ENCODE measurements around the gene FARS2. TPM values are rescaled to one million over a fixed set of nuclear protein-coding genes. Genes with fewer than 3 reads are reported as not detected.

FARS2 gene
- total and polyA plus RNA-seq, 2 donors (not counting 1 experiment from before 2014, with no cell fraction given): 11.0 to 18.5 TPM

DNA sequence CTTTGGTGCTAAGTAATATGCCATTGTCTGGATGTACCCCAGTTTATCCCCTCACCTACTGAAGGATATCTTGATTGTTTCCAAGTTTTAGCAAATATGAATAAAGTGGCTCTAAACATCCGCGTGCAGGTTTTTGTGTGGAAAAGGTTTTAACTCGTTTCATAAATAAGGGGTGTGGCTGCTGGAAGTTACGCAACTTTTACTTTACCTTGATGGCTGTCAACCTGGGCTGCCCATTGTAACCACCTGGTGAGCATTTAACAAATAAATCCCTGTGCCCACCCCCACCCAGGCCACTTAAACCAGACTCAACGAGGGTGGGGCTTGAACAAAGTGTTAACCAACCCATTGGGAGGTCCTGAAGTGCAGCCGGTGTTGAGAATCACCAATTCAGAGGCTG is 557.6 kb downstream of the FARS2 start:
- Histone ChIP-seq H3K27ac (ENCODE audit: insufficient read depth, low read length) (no peak overlapping the region), H3K4me1 (ENCODE audit: control insufficient read depth, extremely low read depth, insufficient read depth, low read length) (no peaks in the 10 kb centered on the region), H3K4me3 (replicated peaks in 1 of 4; ENCODE audit: control extremely low read depth in 1 of 4, insufficient read depth in 1 of 4, low read depth in 3 of 4, low read length in 4 of 4) (no peak overlapping the region), H3K27me3 (ENCODE audit: control insufficient read depth, insufficient read depth, low read length) (no peaks in the 10 kb centered on the region), H2AFZ (ENCODE audit: low read length) (no peak overlapping the region), H3K9me3 (ENCODE audit: control insufficient read depth, insufficient read depth, low read depth, low read length) (no peaks in the 10 kb centered on the region), H3K9ac (ENCODE audit: insufficient read depth, low read length) (no peak overlapping the region), H3K4me2 (ENCODE audit: extremely low read depth, insufficient read depth, low read length) (no peak overlapping the region), H3K36me3 (ENCODE audit: control insufficient read depth, insufficient read depth, low read length) (no peaks in the 10 kb centered on the region), H4K20me1 (ENCODE audit: control insufficient read depth, extremely low read depth, insufficient read depth, low read length) (no peaks in the 10 kb centered on the region), H3K79me2 (ENCODE audit: control insufficient read depth, insufficient read depth, low read length) (no peaks in the 10 kb centered on the region)
- no peak for DNase-seq (ENCODE audit: low read depth in 2 of 2)
- TF ChIP-seq, protein P1, sequence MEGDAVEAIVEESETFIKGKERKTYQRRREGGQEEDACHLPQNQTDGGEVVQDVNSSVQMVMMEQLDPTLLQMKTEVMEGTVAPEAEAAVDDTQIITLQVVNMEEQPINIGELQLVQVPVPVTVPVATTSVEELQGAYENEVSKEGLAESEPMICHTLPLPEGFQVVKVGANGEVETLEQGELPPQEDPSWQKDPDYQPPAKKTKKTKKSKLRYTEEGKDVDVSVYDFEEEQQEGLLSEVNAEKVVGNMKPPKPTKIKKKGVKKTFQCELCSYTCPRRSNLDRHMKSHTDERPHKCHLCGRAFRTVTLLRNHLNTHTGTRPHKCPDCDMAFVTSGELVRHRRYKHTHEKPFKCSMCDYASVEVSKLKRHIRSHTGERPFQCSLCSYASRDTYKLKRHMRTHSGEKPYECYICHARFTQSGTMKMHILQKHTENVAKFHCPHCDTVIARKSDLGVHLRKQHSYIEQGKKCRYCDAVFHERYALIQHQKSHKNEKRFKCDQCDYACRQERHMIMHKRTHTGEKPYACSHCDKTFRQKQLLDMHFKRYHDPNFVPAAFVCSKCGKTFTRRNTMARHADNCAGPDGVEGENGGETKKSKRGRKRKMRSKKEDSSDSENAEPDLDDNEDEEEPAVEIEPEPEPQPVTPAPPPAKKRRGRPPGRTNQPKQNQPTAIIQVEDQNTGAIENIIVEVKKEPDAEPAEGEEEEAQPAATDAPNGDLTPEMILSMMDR (conservative IDR thresholded peaks at IDR 0.05 in 1 of 2, IDR thresholded peaks at IDR 0.05 in 1 of 2; ENCODE audit: low read depth in 1 of 2, low read length in 2 of 2): no peak
- TF ChIP-seq EZH2 (IDR thresholded peaks at IDR 0.05; ENCODE audit: low read length, missing control alignments): no peak

Other genes starting within 250 kb of the FARS2 start
- gene PPP1R3G, start 176.2 kb upstream of the FARS2 start, total RNA-seq: 2.1 and 3.3 TPM in 2 replicates
- gene PPP1R3G, start 176.2 kb upstream of the FARS2 start, polyA plus RNA-seq: 0.10 and 0.72 TPM in 2 replicates
- 14.5 and 18.0 TPM in 2 replicates for gene LYRM4, start 563 bp upstream of the FARS2 start, total RNA-seq
- gene LYRM4, start 563 bp upstream of the FARS2 start, polyA plus RNA-seq: 30.3 and 31.9 TPM in 2 replicates

Data from fibroblast of lung (primary cell).